GM12892 (cell line): ENCODE results near the gene CEACAM16.

Source experiments
- POLR2A ChIP-seq: IDR thresholded peaks from 2 replicates; pipeline ENCODE4 v1.6.1; 2011; ENCODE audit warnings: low read depth, low read length, control low read depth
- POLR2AphosphoS5 ChIP-seq: IDR thresholded peaks from 2 replicates; pipeline ENCODE4 v1.6.1; 2011; ENCODE audit warnings: low read depth, low read length, control low read depth

DNA sequence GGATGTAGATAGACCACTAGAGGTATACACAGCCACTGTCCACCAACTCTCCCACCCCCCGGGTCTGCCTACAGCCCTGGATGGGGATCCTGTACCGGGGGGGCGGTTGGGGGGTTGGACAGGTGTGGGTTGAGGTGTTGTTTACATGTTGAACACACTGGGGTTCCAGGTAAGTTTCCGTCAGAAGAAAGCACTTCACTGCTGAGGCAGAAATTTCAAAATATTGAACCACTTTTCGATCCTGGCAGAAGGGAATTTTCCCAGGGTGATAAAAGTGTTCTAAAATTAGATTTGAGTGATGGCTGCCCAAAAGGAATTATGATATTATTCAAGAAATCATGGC, 6.6 kb upstream of the CEACAM16 start:
- TF ChIP-seq POLR2A (no peak), POLR2AphosphoS5 (no peak)
